PFSK-1 (cell line): ENCODE measurements around the gene IFNGR2.

ENCODE experiments used
- POLR2AphosphoS5 ChIP-seq: IDR thresholded peaks from 2 replicates; pipeline ENCODE4 v1.6.1; 2012; ENCODE audit warnings: low read depth, mild to moderate bottlenecking, control low read depth, low read length, moderate library complexity
- SIN3A ChIP-seq: IDR thresholded peaks from 2 replicates; pipeline ENCODE4 v1.6.1; 2012; ENCODE audit warnings: mild to moderate bottlenecking, low read length, moderate library complexity, borderline replicate concordance; ENCODE audit not compliant: insufficient read depth
- TAF1 ChIP-seq: IDR thresholded peaks from 2 replicates; pipeline ENCODE4 v1.6.1; 2012; ENCODE audit warnings: low read length, control low read depth, borderline replicate concordance; ENCODE audit not compliant: insufficient read depth

DNA sequence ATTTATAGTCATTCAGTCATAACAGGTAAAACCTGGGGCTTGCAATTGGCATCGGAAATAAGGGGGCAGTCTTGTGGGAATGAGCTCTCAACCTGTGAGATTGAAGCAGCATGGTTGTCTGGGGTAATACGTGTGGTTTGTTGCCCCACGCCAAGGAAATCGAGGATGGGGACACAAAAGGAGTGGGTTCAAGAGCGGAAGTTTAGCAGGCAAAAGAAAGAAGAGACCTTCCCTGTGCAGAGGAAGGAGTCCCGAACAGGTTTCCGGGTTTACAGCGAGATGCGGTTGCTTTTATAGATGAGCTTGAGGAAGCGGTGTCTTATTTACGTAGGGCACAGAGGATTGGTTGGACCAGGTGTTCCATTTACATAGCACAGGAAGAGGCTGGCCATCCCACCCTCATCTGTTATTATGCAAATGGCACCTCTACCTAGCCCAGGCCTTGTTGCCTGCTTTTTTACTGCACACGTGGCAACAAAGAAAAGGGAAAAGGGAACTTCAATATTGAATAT, 41.1 kb upstream of the IFNGR2 start:
- TF ChIP-seq TAF1 = no peak
- no peak for TF ChIP-seq SIN3A
- no peak for TF ChIP-seq POLR2AphosphoS5
